ENCODE measurements around the gene FBXO47.

- TF ChIP-seq HCFC1 (IDR thresholded peaks at IDR 0.05; ENCODE audit: low read length) (no peak), CTCF (IDR thresholded peaks at IDR 0.05 in 2 of 3, conservative IDR thresholded peaks at IDR 0.05 in 1 of 3; ENCODE audit: control insufficient read depth in 2 of 3, extremely low read depth in 1 of 3, insufficient read depth in 1 of 3, low read depth in 3 of 3, low read length in 3 of 3) (no peak), ELK1 (IDR thresholded peaks at IDR 0.05; ENCODE audit: low read depth, low read length) (no peak), MYC (IDR thresholded peaks at IDR 0.05; ENCODE audit: insufficient read depth, insufficient read length, insufficient replicate concordance, low read length, severe bottlenecking) (no peak)
Measured at GRCh38 chr17:39015546-39015935, 48.3 kb upstream of the FBXO47 start.
